Endothelial cell (in vitro differentiated cells): Measurements from ENCODE around the gene SIGLEC7. TPM values are rescaled to one million over a fixed set of nuclear protein-coding genes. Genes with fewer than 3 reads are reported as not detected.
A peak's percentile ranks its signal among the peaks of the same experiment; 100 is the strongest.

ENCODE experiments used
- DNase-seq: peaks from one replicate; pipeline ENCODE4 v3.0.0; 2021; ENCODE audit warnings: low spot score
- H3K27ac Mint-ChIP-seq: one replicate; pipeline ENCODE4 v1.8.0; 2021; ENCODE audit warnings: mixed read lengths, inconsistent platforms; ENCODE audit not compliant: unreplicated experiment
- H3K27me3 Mint-ChIP-seq: one replicate; pipeline ENCODE4 v1.8.0; 2021; ENCODE audit warnings: mild to moderate bottlenecking, moderate library complexity, mixed read lengths, inconsistent platforms; ENCODE audit not compliant: unreplicated experiment
- H3K36me3 Mint-ChIP-seq: one replicate; pipeline ENCODE4 v1.8.0; 2021; ENCODE audit warnings: mild to moderate bottlenecking, low read depth, mixed read lengths, inconsistent platforms; ENCODE audit not compliant: unreplicated experiment
- H3K4me1 Mint-ChIP-seq: one replicate; pipeline ENCODE4 v1.8.0; 2021; ENCODE audit warnings: mild to moderate bottlenecking, mixed read lengths, inconsistent platforms; ENCODE audit not compliant: unreplicated experiment
- H3K4me3 Mint-ChIP-seq: one replicate; pipeline ENCODE4 v1.8.0; 2021; ENCODE audit warnings: mild to moderate bottlenecking, mixed read lengths, inconsistent platforms; ENCODE audit not compliant: unreplicated experiment
- H3K9me3 Mint-ChIP-seq: one replicate; pipeline ENCODE4 v1.8.0; 2021; ENCODE audit warnings: mixed read lengths, inconsistent platforms; ENCODE audit not compliant: unreplicated experiment
- CTCF ChIP-seq: fragments of 200-600 bp; sonication (generic); IDR thresholded peaks from one replicate; pipeline ENCODE4 v1.5.0; 2021; ENCODE audit warnings: antibody characterized with exemption; ENCODE audit not compliant: unreplicated experiment
- total RNA-seq: library from RNA; stranded (reverse); fragmentation: NEBNext Ultra II Directional; extraction: Animal tissue kit (Norgen Biotek cat#: 25700); gene quantifications from one replicate; pipeline ENCODE4 v1.2.1, GENCODE V29; 2021; ENCODE audit not compliant: unreplicated experiment

Gene SIGLEC7
- total RNA-seq, 1 donor from 2014 or later: not detected

GRCh38 chr19:51128227-51128626 is 13.9 kb upstream of the SIGLEC7 start:
- Mint-ChIP-seq H3K27me3 (peaks cover 7% of the 10 kb centered on the region), H3K27ac (peak overlapping the region; percentile 86), H3K4me1 (peaks cover 55% of the 10 kb centered on the region), H3K9me3 (no peaks in the 10 kb centered on the region), H3K4me3 (no peak overlapping the region), H3K36me3 (no peaks in the 10 kb centered on the region)
- no peak for TF ChIP-seq CTCF
- DNase-seq: no peak

GRCh38 chr19:51129716-51130115 is 12.4 kb upstream of the SIGLEC7 start:
- H3K9me3 Mint-ChIP-seq: no peaks in the 10 kb centered on the region
- peaks cover 46% of the 10 kb centered on the region for H3K4me1 Mint-ChIP-seq
- no peak for TF ChIP-seq CTCF
- no peak overlapping the region for H3K4me3 Mint-ChIP-seq
- H3K36me3 Mint-ChIP-seq: no peaks in the 10 kb centered on the region
- peaks cover 4% of the 10 kb centered on the region for H3K27me3 Mint-ChIP-seq
- DNase-seq: no peak
- H3K27ac Mint-ChIP-seq: peak overlapping the region; percentile 37

- Mint-ChIP-seq H3K27me3 (peaks cover 4% of the 10 kb centered on the region), H3K27ac (no peak overlapping the region), H3K9me3 (no peaks in the 10 kb centered on the region), H3K4me3 (no peak overlapping the region), H3K36me3 (peaks cover 3% of the 10 kb centered on the region), H3K4me1 (peaks cover 41% of the 10 kb centered on the region)
- no peak for TF ChIP-seq CTCF
- DNase-seq: no peak
Measured at GRCh38 chr19:51131780-51132680, 10.1 kb upstream of the SIGLEC7 start.

- H3K4me1 Mint-ChIP-seq: peaks cover 28% of the 10 kb centered on the region
- no peak overlapping the region for H3K27ac Mint-ChIP-seq
- H3K27me3 Mint-ChIP-seq: peaks cover 3% of the 10 kb centered on the region
- DNase-seq: no peak
- no peaks in the 10 kb centered on the region for H3K9me3 Mint-ChIP-seq
- H3K4me3 Mint-ChIP-seq: no peak overlapping the region
- no peak for TF ChIP-seq CTCF
- peaks cover 3% of the 10 kb centered on the region for H3K36me3 Mint-ChIP-seq
Measured at GRCh38 chr19:51135004-51135403, 7.1 kb upstream of the SIGLEC7 start.
